ENCODE results near the gene CACNA1A.

CACNA1A gene

DNA sequence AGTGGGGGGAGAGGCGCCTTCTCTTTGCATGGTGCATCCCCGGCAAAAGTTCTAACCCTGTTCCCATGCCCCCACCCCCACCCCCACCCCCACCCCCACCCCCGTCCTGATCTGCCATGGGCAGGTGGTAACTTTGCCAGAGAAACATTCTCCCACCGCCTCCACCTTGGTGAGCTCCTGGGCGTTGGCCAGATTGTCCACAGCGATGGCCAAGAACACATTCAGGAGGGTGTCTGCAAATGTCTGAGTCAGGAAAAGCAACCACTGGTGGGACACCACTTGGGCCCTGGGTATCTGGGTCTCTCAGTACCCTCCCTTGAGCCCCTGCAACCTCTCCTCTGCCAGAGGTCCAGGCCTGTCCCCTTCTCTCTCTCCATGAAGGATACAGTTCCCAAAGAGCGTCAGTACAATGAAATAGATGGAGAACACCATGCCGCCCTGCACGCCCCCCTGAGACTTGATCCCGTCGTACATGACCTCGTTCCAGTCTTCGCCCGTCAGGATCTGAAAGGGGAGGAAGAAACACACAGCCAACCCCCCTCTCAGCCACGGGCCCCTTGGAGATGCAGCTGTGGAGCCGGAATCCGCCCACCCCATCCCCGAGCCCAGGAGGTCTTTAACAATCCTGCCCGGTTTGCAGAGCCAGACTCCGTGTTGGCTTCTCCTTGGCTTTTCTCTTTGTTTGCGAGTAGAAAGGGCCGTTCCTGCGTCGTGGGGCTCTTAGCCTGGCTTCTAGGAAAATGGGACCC, 202.7 kb downstream of the CACNA1A start:
- Histone ChIP-seq H3K27ac (ENCODE audit: low read length, poor library complexity, severe bottlenecking) (no peak overlapping the region), H2AFZ (ENCODE audit: low read depth, low read length) (no peak overlapping the region), H3K4me3 (ENCODE audit: insufficient read depth in 1 of 2, low read depth in 1 of 2, low read length in 2 of 2) (no peak overlapping the region), H3K4me1 (ENCODE audit: control insufficient read depth, insufficient read depth, low read depth, low read length) (peaks cover under 1% of the 10 kb centered on the region), H3K4me2 (ENCODE audit: low read length, poor library complexity, severe bottlenecking) (no peak overlapping the region), H3K79me1 (replicated peaks; ENCODE audit: low read length, poor library complexity, severe bottlenecking) (no peaks in the 10 kb centered on the region), H3K18ac (ENCODE audit: low read depth in 1 of 2, low read length in 2 of 2) (no peak overlapping the region), H2BK120ac (ENCODE audit: low read depth, low read length) (no peak overlapping the region), H3K36me3 (ENCODE audit: control insufficient read depth in 1 of 2, insufficient read depth in 2 of 2, low read depth in 1 of 2, low read length in 2 of 2) (peaks cover 0 to 33% of the 10 kb centered on the region in 2 experiments), H3K27me3 (ENCODE audit: control insufficient read depth in 1 of 2, insufficient read depth in 1 of 2, low read length in 2 of 2) (no peaks in the 10 kb centered on the region), H4K8ac (ENCODE audit: low read length) (no peak overlapping the region), H3K9ac (ENCODE audit: low read length) (no peak overlapping the region), H3K23ac (ENCODE audit: low read length in 2 of 2) (no peak overlapping the region), H4K91ac (ENCODE audit: low read length) (no peak overlapping the region), H3K9me3 (ENCODE audit: control insufficient read depth, low read length) (no peaks in the 10 kb centered on the region), H2BK12ac (ENCODE audit: low read length in 2 of 2) (no peak overlapping the region), H2BK5ac (ENCODE audit: low read depth, low read length, poor library complexity, severe bottlenecking) (no peak overlapping the region), H3K4ac (ENCODE audit: low read depth in 1 of 2, low read length in 2 of 2) (no peak overlapping the region), H2AK5ac (ENCODE audit: low read length, severe bottlenecking) (no peak overlapping the region), H3K14ac (ENCODE audit: low read length in 2 of 2) (no peak overlapping the region), H2BK15ac (ENCODE audit: low read depth, poor library complexity, severe bottlenecking) (no peak overlapping the region)
- WGBS = 76% methylated on average over 21 of the region's 24 CpGs
- DNase-seq = no peak

DNA sequence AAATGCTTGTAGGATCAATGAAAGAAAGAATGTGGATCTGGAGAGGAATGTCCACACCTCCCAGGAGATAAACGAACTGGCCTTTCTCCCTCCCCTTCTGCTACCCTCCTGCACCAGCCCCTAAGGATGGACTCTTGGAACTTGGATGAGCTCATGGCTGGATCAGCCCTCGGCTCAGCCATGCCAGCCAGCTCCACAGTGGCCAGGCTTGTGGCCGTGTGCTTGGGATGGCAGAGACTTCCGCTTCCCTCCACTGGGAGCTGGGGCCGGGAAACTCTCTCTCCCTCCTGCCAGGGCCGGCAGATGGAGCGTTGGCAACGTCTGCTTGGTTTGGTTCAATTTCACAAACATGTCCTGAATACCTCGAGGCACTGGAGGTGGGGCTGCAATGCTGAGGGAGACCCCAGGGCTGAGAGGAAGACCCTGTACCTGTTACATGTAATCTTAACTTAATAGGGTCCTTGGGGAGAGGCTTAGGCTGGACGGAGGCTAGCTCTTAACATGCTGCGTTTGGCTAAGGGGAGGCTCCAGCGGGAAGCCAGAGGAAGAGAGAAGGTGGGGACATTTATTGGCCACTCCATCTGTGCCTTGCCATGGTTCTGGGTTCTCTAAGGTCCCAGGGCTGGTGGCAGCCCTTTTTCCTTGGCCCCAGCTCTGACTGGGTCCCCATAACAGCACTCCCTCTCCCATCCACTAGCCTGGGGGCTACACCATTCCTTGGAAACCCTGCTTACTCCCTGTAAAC, 203.6 kb downstream of the CACNA1A start:
- Histone ChIP-seq H2BK15ac (ENCODE audit: low read depth, poor library complexity, severe bottlenecking) (no peak overlapping the region), H4K91ac (ENCODE audit: low read length) (no peak overlapping the region), H2AK5ac (ENCODE audit: low read length, severe bottlenecking) (no peak overlapping the region), H2BK12ac (ENCODE audit: low read length in 2 of 2) (no peak overlapping the region), H3K18ac (ENCODE audit: low read depth in 1 of 2, low read length in 2 of 2) (no peak overlapping the region), H3K27ac (ENCODE audit: low read length, poor library complexity, severe bottlenecking) (no peak overlapping the region), H3K4me3 (ENCODE audit: insufficient read depth in 1 of 2, low read depth in 1 of 2, low read length in 2 of 2) (no peak overlapping the region), H3K23ac (ENCODE audit: low read length in 2 of 2) (no peak overlapping the region), H2BK5ac (ENCODE audit: low read depth, low read length, poor library complexity, severe bottlenecking) (no peak overlapping the region), H3K9ac (ENCODE audit: low read length) (no peak overlapping the region), H3K36me3 (ENCODE audit: control insufficient read depth in 1 of 2, insufficient read depth in 2 of 2, low read depth in 1 of 2, low read length in 2 of 2) (peaks cover 0 to 24% of the 10 kb centered on the region in 2 experiments), H3K14ac (ENCODE audit: low read length in 2 of 2) (no peak overlapping the region), H2AFZ (ENCODE audit: low read depth, low read length) (no peak overlapping the region), H3K4me1 (ENCODE audit: control insufficient read depth, insufficient read depth, low read depth, low read length) (peaks cover 3% of the 10 kb centered on the region), H3K79me1 (replicated peaks; ENCODE audit: low read length, poor library complexity, severe bottlenecking) (no peaks in the 10 kb centered on the region), H4K8ac (ENCODE audit: low read length) (no peak overlapping the region), H3K9me3 (ENCODE audit: control insufficient read depth, low read length) (no peaks in the 10 kb centered on the region), H3K4me2 (ENCODE audit: low read length, poor library complexity, severe bottlenecking) (no peak overlapping the region), H3K27me3 (ENCODE audit: control insufficient read depth in 1 of 2, insufficient read depth in 1 of 2, low read length in 2 of 2) (no peaks in the 10 kb centered on the region), H2BK120ac (ENCODE audit: low read depth, low read length) (no peak overlapping the region), H3K4ac (ENCODE audit: low read depth in 1 of 2, low read length in 2 of 2) (no peak overlapping the region)
- no peak for DNase-seq
- WGBS = 67% methylated on average over 10 of the region's 12 CpGs

DNA sequence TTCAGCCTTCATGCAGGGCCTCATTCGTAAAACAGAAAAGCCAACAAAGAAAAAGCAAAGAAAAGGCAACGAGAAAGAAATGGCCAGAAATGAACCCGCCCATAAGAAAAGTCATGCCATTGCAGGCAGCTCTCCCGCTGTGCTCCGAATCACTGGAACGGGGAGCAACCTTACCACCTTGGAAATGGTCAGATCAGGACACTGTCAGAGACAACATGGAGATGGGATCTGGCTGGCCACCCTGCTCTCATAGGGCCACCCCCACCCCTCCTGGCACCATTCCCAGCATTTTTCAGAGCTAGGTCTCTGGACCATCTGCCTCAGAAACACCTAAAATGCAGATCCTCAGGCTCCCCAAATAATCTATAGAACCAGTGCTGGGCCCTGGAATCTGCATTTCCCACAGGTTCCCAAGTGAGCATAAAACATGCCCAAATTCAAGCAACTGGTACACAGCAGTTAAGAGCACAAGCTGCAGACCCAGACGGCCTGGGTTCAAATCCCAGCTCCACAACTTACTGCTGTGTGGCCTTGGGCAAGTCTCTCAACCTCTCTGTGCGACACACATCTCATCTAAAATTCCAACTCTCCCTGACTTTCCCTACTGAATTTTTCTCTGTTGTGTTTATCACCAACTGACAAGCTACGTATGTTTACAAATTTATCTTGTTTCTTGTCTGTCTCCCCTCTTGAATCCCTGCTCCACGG, 204.5 kb downstream of the CACNA1A start:
- no peak overlapping the region for H3K23ac ChIP-seq (ENCODE audit: low read length in 2 of 2)
- H4K91ac ChIP-seq (ENCODE audit: low read length) = no peak overlapping the region
- DNase-seq = no peak
- no peak overlapping the region for H2BK5ac ChIP-seq (ENCODE audit: low read depth, low read length, poor library complexity, severe bottlenecking)
- no peak overlapping the region for H3K18ac ChIP-seq (ENCODE audit: low read depth in 1 of 2, low read length in 2 of 2)
- peaks cover 3% of the 10 kb centered on the region for H3K4me1 ChIP-seq (ENCODE audit: control insufficient read depth, insufficient read depth, low read depth, low read length)
- H3K14ac ChIP-seq (ENCODE audit: low read length in 2 of 2) = no peak overlapping the region
- H3K9ac ChIP-seq (ENCODE audit: low read length) = no peak overlapping the region
- H3K9me3 ChIP-seq (ENCODE audit: control insufficient read depth, low read length) = no peaks in the 10 kb centered on the region
- H3K4ac ChIP-seq (ENCODE audit: low read depth in 1 of 2, low read length in 2 of 2) = no peak overlapping the region
- no peak overlapping the region for H2BK120ac ChIP-seq (ENCODE audit: low read depth, low read length)
- H2AK5ac ChIP-seq (ENCODE audit: low read length, severe bottlenecking) = no peak overlapping the region
- no peaks in the 10 kb centered on the region for H3K79me1 ChIP-seq (replicated peaks; ENCODE audit: low read length, poor library complexity, severe bottlenecking)
- no peak overlapping the region for H3K4me3 ChIP-seq (ENCODE audit: insufficient read depth in 1 of 2, low read depth in 1 of 2, low read length in 2 of 2)
- 82% methylated on average over 10 of the region's 10 CpGs for WGBS
- H3K27ac ChIP-seq (ENCODE audit: low read length, poor library complexity, severe bottlenecking) = no peak overlapping the region
- peaks cover 0 to 26% of the 10 kb centered on the region in 2 experiments for H3K36me3 ChIP-seq (ENCODE audit: control insufficient read depth in 1 of 2, insufficient read depth in 2 of 2, low read depth in 1 of 2, low read length in 2 of 2)
- no peak overlapping the region for H2AFZ ChIP-seq (ENCODE audit: low read depth, low read length)
- no peaks in the 10 kb centered on the region for H3K27me3 ChIP-seq (ENCODE audit: control insufficient read depth in 1 of 2, insufficient read depth in 1 of 2, low read length in 2 of 2)
- no peak overlapping the region for H2BK12ac ChIP-seq (ENCODE audit: low read length in 2 of 2)
- no peak overlapping the region for H2BK15ac ChIP-seq (ENCODE audit: low read depth, poor library complexity, severe bottlenecking)
- H3K4me2 ChIP-seq (ENCODE audit: low read length, poor library complexity, severe bottlenecking) = no peak overlapping the region
- H4K8ac ChIP-seq (ENCODE audit: low read length) = no peak overlapping the region

- Histone ChIP-seq H3K4ac (ENCODE audit: low read depth in 1 of 2, low read length in 2 of 2) (no peak overlapping the region), H3K4me3 (ENCODE audit: insufficient read depth in 1 of 2, low read depth in 1 of 2, low read length in 2 of 2) (no peak overlapping the region), H2BK15ac (ENCODE audit: low read depth, poor library complexity, severe bottlenecking) (no peak overlapping the region), H2AK5ac (ENCODE audit: low read length, severe bottlenecking) (no peak overlapping the region), H3K9me3 (ENCODE audit: control insufficient read depth, low read length) (no peaks in the 10 kb centered on the region), H3K9ac (ENCODE audit: low read length) (no peak overlapping the region), H3K4me2 (ENCODE audit: low read length, poor library complexity, severe bottlenecking) (no peak overlapping the region), H2BK120ac (ENCODE audit: low read depth, low read length) (no peak overlapping the region), H3K4me1 (ENCODE audit: control insufficient read depth, insufficient read depth, low read depth, low read length) (peaks cover 3% of the 10 kb centered on the region), H2AFZ (ENCODE audit: low read depth, low read length) (no peak overlapping the region), H4K8ac (ENCODE audit: low read length) (no peak overlapping the region), H3K79me1 (replicated peaks; ENCODE audit: low read length, poor library complexity, severe bottlenecking) (no peaks in the 10 kb centered on the region), H2BK5ac (ENCODE audit: low read depth, low read length, poor library complexity, severe bottlenecking) (no peak overlapping the region), H3K36me3 (ENCODE audit: control insufficient read depth in 1 of 2, insufficient read depth in 2 of 2, low read depth in 1 of 2, low read length in 2 of 2) (peaks cover 0 to 24% of the 10 kb centered on the region in 2 experiments), H2BK12ac (ENCODE audit: low read length in 2 of 2) (no peak overlapping the region), H3K14ac (ENCODE audit: low read length in 2 of 2) (no peak overlapping the region), H4K91ac (ENCODE audit: low read length) (no peak overlapping the region), H3K18ac (ENCODE audit: low read depth in 1 of 2, low read length in 2 of 2) (no peak overlapping the region), H3K23ac (ENCODE audit: low read length in 2 of 2) (no peak overlapping the region), H3K27ac (ENCODE audit: low read length, poor library complexity, severe bottlenecking) (no peak overlapping the region), H3K27me3 (ENCODE audit: control insufficient read depth in 1 of 2, insufficient read depth in 1 of 2, low read length in 2 of 2) (no peaks in the 10 kb centered on the region)
- WGBS = 68% methylated on average over 7 of the region's 7 CpGs
- DNase-seq = no peak
Observed at GRCh38 chr19:13300421-13301030, 205.8 kb downstream of the CACNA1A start.

Measured in mesenchymal stem cell (in vitro differentiated cells and primary cell).